ENCODE data around the gene FFAR3. TPM values are rescaled to one million over a fixed set of nuclear protein-coding genes. Genes with fewer than 3 reads are reported as not detected.

The FFAR3 gene
- total and polyA plus RNA-seq, 9 of the 15 experiments (the other 6 are each of a cell fraction or from before 2014, with no cell fraction given): not detected

GRCh38 chr19:35342430-35342829 lies 15.8 kb upstream of the FFAR3 start:
- BruUV-seq (replicated peaks): no TSS peak
- peak in 2 of 3 experiments; percentile 2 to 8; a peak in 1 of 6 replicates for TF ChIP-seq CTCF (IDR thresholded peaks at IDR 0.05 in 2 of 3, conservative IDR thresholded peaks at IDR 0.05 in 1 of 3; ENCODE audit: insufficient read depth in 2 of 3, low read depth in 1 of 3, low read length in 3 of 3)
- TF ChIP-seq RFX7 (CRISPR knock-in tag; IDR thresholded peaks at IDR 0.05): no peak
- no peak for TF ChIP-seq KLF16 (IDR thresholded peaks at IDR 0.05)
- no peak for TF ChIP-seq ZNF707 (CRISPR knock-in tag; conservative IDR thresholded peaks at IDR 0.05)
- TF ChIP-seq PTBP1 (IDR thresholded peaks at IDR 0.05; ENCODE audit: low read depth, low read length): no peak
- TF ChIP-seq, protein P1, sequence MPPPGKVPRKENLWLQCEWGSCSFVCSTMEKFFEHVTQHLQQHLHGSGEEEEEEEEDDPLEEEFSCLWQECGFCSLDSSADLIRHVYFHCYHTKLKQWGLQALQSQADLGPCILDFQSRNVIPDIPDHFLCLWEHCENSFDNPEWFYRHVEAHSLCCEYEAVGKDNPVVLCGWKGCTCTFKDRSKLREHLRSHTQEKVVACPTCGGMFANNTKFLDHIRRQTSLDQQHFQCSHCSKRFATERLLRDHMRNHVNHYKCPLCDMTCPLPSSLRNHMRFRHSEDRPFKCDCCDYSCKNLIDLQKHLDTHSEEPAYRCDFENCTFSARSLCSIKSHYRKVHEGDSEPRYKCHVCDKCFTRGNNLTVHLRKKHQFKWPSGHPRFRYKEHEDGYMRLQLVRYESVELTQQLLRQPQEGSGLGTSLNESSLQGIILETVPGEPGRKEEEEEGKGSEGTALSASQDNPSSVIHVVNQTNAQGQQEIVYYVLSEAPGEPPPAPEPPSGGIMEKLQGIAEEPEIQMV (tag; conservative IDR thresholded peaks at IDR 0.05; ENCODE audit: low read depth): no peak

More at GRCh38 chr19:35342430-35342829, 15.8 kb upstream of the FFAR3 start:
- ChIA-PET CTCF (ENCODE audit: low intra/inter-chr PET ratio) (no interaction called here), POLR2A (interaction anchor here (0.6 to 1.1 kb wide), 3 partner anchors 8 to 569 kb away, joined by 3 to 4 read pairs (median 3); no protein-coding TSS in a partner anchor)
- Histone ChIP-seq H3K36me3 (ENCODE audit: control insufficient read depth, insufficient read depth, low read length) (no peaks in the 10 kb centered on the region), H3K4me1 (replicated peaks in 1 of 2; ENCODE audit: control insufficient read depth in 2 of 2, insufficient read depth in 2 of 2, low read length in 2 of 2) (peaks cover 6 to 29% of the 10 kb centered on the region in 2 experiments; a peak in 3 of 5 replicates), H2AFZ (ENCODE audit: low read depth, low read length) (no peak overlapping the region), H3K27ac (ENCODE audit: extremely low read depth, low read depth, low read length) (no peak overlapping the region), H3K4me3 (no peak overlapping the region), H4K20me1 (replicated peaks; ENCODE audit: control insufficient read depth, insufficient read depth, low read length) (no peaks in the 10 kb centered on the region), H3K9ac (ENCODE audit: insufficient read depth in 1 of 2, low read depth in 2 of 2, low read length in 2 of 2) (peak overlapping the region in 1 of 2 experiments; percentile 4; a peak in 1 of 4 replicates), H3K27me3 (ENCODE audit: control insufficient read depth in 2 of 2, insufficient read depth in 2 of 2, low read length in 2 of 2) (no peaks in the 10 kb centered on the region), H3K79me2 (ENCODE audit: control insufficient read depth, insufficient read depth, low read length) (no peaks in the 10 kb centered on the region), H3K9me1 (ENCODE audit: control insufficient read depth, insufficient read depth, low read length) (no peaks in the 10 kb centered on the region), H3K9me3 (replicated peaks; ENCODE audit: control insufficient read depth, insufficient read depth, low read depth, low read length) (no peaks in the 10 kb centered on the region), H3K4me2 (ENCODE audit: insufficient read depth, low read length) (no peak overlapping the region)
- intact Hi-C loops (cut with micrococcal nuclease) (no loop called here), in situ Hi-C loops (cut with MboI) (no loop called here)
- DNase-seq (ENCODE audit: extremely low read depth in 1 of 4, low spot score in 3 of 4): peak in 1 of 4 experiments; percentile 21
- ATAC-seq: peak; percentile 85
- FAIRE-seq: no peak
- WGBS (ENCODE audit: insufficient coverage, low coverage, missing lambda C conversion rate): 16% methylated on average over 5 of the region's 5 CpGs
